ENCODE results near the gene RGS17.

The RGS17 gene

GRCh38 chr6:152957796-152958195 is 173.3 kb downstream of the RGS17 start:
- TF ChIP-seq, protein P1, sequence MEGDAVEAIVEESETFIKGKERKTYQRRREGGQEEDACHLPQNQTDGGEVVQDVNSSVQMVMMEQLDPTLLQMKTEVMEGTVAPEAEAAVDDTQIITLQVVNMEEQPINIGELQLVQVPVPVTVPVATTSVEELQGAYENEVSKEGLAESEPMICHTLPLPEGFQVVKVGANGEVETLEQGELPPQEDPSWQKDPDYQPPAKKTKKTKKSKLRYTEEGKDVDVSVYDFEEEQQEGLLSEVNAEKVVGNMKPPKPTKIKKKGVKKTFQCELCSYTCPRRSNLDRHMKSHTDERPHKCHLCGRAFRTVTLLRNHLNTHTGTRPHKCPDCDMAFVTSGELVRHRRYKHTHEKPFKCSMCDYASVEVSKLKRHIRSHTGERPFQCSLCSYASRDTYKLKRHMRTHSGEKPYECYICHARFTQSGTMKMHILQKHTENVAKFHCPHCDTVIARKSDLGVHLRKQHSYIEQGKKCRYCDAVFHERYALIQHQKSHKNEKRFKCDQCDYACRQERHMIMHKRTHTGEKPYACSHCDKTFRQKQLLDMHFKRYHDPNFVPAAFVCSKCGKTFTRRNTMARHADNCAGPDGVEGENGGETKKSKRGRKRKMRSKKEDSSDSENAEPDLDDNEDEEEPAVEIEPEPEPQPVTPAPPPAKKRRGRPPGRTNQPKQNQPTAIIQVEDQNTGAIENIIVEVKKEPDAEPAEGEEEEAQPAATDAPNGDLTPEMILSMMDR (IDR thresholded peaks at IDR 0.05; ENCODE audit: borderline replicate concordance, insufficient read depth, low read depth, low read length): no peak
- H3K4me3 ChIP-seq (ENCODE audit: low read depth, low read length): no peak overlapping the region

Measured in GM12875 (cell line).